Activated B cell treated with CpG ODN at 0.5 μM for 24 hours (primary cell): ENCODE results near the gene MUL1. TPM values are rescaled to one million over a fixed set of nuclear protein-coding genes. Genes with fewer than 3 reads are reported as not detected.

Source experiments
- ATAC-seq: fragments of 200-7000 bp; cut with Tn5 transposase; one replicate; pipeline ENCODE4 v1.10.0; 2021; ENCODE audit warnings: low read depth, mild to moderate bottlenecking, moderate library complexity
- CTCF ChIA-PET: fragments of 350-600 bp; sonication (Branson Sonifier 250); formaldehyde crosslinking; loops from one replicate; lab custom pipeline; 2021; ENCODE audit warnings: antibody characterized with exemption; lab: Charles Lee
- POLR2A ChIA-PET: fragments of 350-600 bp; sonication (Branson Sonifier 250); formaldehyde crosslinking; loops from one replicate; lab custom pipeline; 2021; ENCODE audit warnings: antibody characterized with exemption; lab: Charles Lee
- DNase-seq: peaks from one replicate; pipeline ENCODE4 v3.0.0; 2022
- H3K27ac Mint-ChIP-seq: one replicate; pipeline ENCODE4 v1.8.0; 2020; ENCODE audit warnings: mixed read lengths
- H3K27me3 Mint-ChIP-seq: one replicate; pipeline ENCODE4 v1.8.0; 2021; ENCODE audit warnings: mixed read lengths
- H3K36me3 Mint-ChIP-seq: one replicate; pipeline ENCODE4 v1.8.0; 2021; ENCODE audit warnings: low read depth, mixed read lengths
- H3K4me1 Mint-ChIP-seq: one replicate; pipeline ENCODE4 v1.8.0; 2021; ENCODE audit warnings: mixed read lengths
- H3K4me3 Mint-ChIP-seq: one replicate; pipeline ENCODE4 v1.8.0; 2020; ENCODE audit warnings: mild to moderate bottlenecking, mixed read lengths
- H3K9me3 Mint-ChIP-seq: one replicate; pipeline ENCODE4 v1.8.0; 2020; ENCODE audit warnings: mixed read lengths
- intact Hi-C: fragments of 100-400 bp; cut with micrococcal nuclease; formaldehyde crosslinking; loops from one replicate; pipeline ENCODE4 v1.15.1; 2024
- total RNA-seq: library from RNA; stranded (reverse); gene quantifications from 2 replicates; pipeline ENCODE4 v1.2.3, GENCODE V29; 2022
- TF ChIP-seq, protein P1 (sequence below): fragments of 200-600 bp; IDR thresholded peaks from one replicate; pipeline ENCODE4 v1.8.0; 2022; ENCODE audit warnings: antibody characterized with exemption, mild to moderate bottlenecking

Gene MUL1
- total RNA-seq, 1 donor from 2014 or later = 21.7 TPM

DNA sequence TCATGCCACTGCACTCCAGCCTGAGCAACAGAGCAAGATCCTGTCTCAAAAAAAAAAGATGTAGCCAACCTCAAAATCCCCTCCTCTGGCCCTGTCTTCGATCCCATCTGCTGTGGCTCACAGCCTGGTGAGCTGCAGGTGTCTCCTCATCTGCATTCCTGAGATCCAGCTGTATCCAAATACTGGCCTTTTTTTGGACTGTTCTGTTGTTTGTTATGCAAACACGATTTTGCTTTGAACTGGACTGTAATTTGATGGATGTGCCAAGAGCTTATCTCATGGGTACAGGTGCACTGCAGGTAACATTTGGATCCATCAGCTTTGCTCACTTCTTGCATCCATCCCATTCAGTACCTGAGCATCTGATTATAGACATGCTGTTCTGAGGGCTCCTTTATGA, 30.3 kb upstream of the MUL1 start:
- H3K9me3 Mint-ChIP-seq = no peaks in the 10 kb centered on the region
- TF ChIP-seq, protein P1, sequence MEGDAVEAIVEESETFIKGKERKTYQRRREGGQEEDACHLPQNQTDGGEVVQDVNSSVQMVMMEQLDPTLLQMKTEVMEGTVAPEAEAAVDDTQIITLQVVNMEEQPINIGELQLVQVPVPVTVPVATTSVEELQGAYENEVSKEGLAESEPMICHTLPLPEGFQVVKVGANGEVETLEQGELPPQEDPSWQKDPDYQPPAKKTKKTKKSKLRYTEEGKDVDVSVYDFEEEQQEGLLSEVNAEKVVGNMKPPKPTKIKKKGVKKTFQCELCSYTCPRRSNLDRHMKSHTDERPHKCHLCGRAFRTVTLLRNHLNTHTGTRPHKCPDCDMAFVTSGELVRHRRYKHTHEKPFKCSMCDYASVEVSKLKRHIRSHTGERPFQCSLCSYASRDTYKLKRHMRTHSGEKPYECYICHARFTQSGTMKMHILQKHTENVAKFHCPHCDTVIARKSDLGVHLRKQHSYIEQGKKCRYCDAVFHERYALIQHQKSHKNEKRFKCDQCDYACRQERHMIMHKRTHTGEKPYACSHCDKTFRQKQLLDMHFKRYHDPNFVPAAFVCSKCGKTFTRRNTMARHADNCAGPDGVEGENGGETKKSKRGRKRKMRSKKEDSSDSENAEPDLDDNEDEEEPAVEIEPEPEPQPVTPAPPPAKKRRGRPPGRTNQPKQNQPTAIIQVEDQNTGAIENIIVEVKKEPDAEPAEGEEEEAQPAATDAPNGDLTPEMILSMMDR = no peak
- intact Hi-C loops = no loop called here
- H3K4me3 Mint-ChIP-seq = no peak overlapping the region
- ChIA-PET CTCF (no interaction called here), POLR2A (interaction anchor here (0.6 kb wide), 1 partner anchor 1286 kb away, joined by 4 read pairs; no protein-coding TSS in a partner anchor)
- peaks cover 44% of the 10 kb centered on the region for H3K27me3 Mint-ChIP-seq
- DNase-seq (no peak), ATAC-seq (no peak)
- H3K4me1 Mint-ChIP-seq = no peaks in the 10 kb centered on the region
- no peaks in the 10 kb centered on the region for H3K36me3 Mint-ChIP-seq
- H3K27ac Mint-ChIP-seq = no peak overlapping the region

DNA sequence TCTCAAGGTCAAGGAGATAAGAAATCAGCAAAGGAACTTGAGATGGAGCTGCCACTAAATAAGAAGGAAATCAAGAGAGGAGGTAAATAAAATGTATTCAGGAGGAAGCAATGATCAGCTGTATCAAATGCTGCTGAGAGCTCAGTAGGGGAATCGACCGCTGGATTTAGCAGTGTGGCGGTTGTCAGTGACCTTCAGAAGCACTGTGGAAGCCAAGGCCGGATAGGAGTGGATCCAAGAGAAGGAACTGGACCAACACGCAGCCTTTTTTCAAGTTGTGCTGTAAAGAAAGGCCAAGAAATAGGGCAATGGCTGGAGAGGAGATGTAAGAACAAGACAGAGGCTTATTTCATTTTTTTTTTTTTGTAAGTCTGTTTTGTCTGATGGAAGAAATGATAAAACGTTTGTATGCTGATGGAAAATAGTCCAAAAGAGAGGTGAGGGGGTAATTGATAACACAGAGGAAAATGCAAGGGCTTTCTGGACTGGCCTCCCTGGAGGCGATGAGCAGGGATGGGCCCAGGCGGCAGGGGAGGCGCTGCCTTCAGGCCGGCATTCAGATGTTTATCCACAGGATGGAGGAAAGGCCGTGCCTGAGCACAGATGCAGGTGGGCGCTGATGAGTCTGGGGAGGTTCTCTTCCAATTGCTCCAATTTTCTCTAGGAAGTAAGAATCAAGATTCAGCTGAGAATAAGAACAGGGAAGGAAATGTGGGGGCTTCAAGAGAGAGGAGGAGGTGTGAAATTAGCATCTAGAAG, 26.9 kb upstream of the MUL1 start:
- ChIA-PET CTCF (interaction anchor here (0.6 kb wide), 1 partner anchor 839 kb away, joined by 3 read pairs; no protein-coding TSS in a partner anchor), POLR2A (no interaction called here)
- H3K27me3 Mint-ChIP-seq = peaks cover 54% of the 10 kb centered on the region
- DNase-seq = no peak
- no peaks in the 10 kb centered on the region for H3K36me3 Mint-ChIP-seq
- H3K9me3 Mint-ChIP-seq = no peaks in the 10 kb centered on the region
- no peak for ATAC-seq
- H3K4me1 Mint-ChIP-seq = no peaks in the 10 kb centered on the region
- no peak overlapping the region for H3K27ac Mint-ChIP-seq
- H3K4me3 Mint-ChIP-seq = no peak overlapping the region
- intact Hi-C loops = no loop called here
- TF ChIP-seq, protein P1 = no peak

DNA sequence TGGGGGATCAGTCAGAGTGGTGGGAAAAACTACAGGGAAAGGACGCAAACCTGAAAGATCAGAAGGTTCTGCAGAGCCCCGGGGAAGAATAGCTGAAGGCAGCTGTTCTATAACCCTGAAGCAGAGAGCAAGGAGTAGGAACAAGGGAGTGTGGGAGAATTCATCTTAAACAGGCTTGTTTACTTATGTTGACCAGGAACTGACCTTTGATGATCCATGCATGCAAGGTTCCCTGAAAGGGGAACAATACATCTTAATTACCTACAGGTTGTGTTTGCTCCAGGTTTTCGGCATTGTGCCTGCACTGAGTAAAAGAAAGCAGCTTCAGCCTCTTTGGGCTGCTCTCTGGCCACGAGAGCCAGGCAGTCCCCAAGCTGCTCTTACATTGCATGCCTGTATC, 25.7 kb upstream of the MUL1 start:
- ChIA-PET POLR2A (no interaction called here), CTCF (interaction anchor here (0.7 kb wide), 1 partner anchor 608 kb away, joined by 3 read pairs; no protein-coding TSS in a partner anchor)

DNA sequence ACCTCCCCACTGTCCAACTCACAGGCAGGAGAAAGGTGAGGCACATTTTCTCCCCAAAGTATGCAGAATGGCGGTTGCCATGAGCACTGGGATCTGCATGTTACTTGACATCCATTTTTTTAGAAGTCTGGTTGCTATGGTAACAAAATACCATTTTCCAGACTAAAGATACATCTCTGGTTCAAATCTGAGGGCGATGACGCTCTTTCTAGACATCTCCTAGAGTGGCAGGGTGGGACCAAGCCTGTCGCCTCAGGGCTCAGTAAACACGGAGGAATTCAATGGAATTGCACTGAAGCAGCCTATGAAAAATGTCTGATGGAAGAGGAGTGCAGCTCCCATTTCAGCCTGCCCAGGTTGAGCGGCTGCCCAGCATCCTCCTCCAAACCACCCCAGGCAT, 22.9 kb upstream of the MUL1 start:
- ChIA-PET CTCF (no interaction called here), POLR2A (no interaction called here)
- intact Hi-C loops = no loop called here
- no peaks in the 10 kb centered on the region for H3K9me3 Mint-ChIP-seq
- no peak overlapping the region for H3K27ac Mint-ChIP-seq
- peaks cover 68% of the 10 kb centered on the region for H3K27me3 Mint-ChIP-seq
- H3K4me1 Mint-ChIP-seq = no peaks in the 10 kb centered on the region
- H3K36me3 Mint-ChIP-seq = no peaks in the 10 kb centered on the region
- TF ChIP-seq, protein P1 = no peak
- H3K4me3 Mint-ChIP-seq = no peak overlapping the region
- no peak for ATAC-seq
- no peak for DNase-seq

More for the DNA sequence above, 25.7 kb upstream of the MUL1 start:
- TF ChIP-seq, protein P1 = no peak
- H3K36me3 Mint-ChIP-seq = no peaks in the 10 kb centered on the region
- no peak overlapping the region for H3K27ac Mint-ChIP-seq
- DNase-seq = no peak
- intact Hi-C loops = no loop called here
- H3K27me3 Mint-ChIP-seq = peaks cover 62% of the 10 kb centered on the region
- H3K4me1 Mint-ChIP-seq = no peaks in the 10 kb centered on the region
- ATAC-seq = no peak
- H3K9me3 Mint-ChIP-seq = no peaks in the 10 kb centered on the region
- H3K4me3 Mint-ChIP-seq = no peak overlapping the region

DNA sequence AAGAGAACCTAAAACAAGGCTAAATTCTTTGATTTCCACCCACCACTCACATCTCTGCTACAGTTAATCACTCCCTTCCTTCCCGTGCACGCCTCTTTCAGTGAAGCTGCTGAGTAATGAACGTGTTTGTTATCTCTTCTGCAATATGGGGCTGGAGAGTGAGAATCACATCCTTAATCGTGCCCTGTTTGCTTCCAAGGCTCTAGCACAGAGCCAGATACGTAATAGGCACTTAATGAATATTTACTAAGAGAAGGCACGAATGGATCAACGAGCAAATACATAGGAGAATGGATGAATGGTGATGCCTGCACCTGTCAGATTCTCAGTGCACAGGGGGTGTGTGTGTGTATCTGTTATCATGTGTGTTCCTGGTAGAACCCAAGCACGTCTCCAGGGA, 22.4 kb upstream of the MUL1 start:
- no peak overlapping the region for H3K4me3 Mint-ChIP-seq
- no peak for DNase-seq
- no peaks in the 10 kb centered on the region for H3K36me3 Mint-ChIP-seq
- POLR2A ChIA-PET = no interaction called here
- no peaks in the 10 kb centered on the region for H3K4me1 Mint-ChIP-seq
- intact Hi-C loops = no loop called here
- H3K27me3 Mint-ChIP-seq = peaks cover 63% of the 10 kb centered on the region
- TF ChIP-seq, protein P1 = no peak
- H3K27ac Mint-ChIP-seq = no peak overlapping the region
- CTCF ChIA-PET = no interaction called here
- no peak for ATAC-seq
- no peaks in the 10 kb centered on the region for H3K9me3 Mint-ChIP-seq
